ENCODE results near the gene CILP2.
A peak's percentile ranks its signal among the peaks of the same experiment; 100 is the strongest.

The CILP2 gene

GRCh38 chr19:19504754-19505668 is 33.1 kb upstream of the CILP2 start:
- no peak for DNase-seq (ENCODE audit: low spot score)

GRCh38 chr19:19505669-19506326 is 32.3 kb upstream of the CILP2 start:
- DNase-seq (ENCODE audit: low spot score) = no peak

GRCh38 chr19:19506592-19506991 is 31.5 kb upstream of the CILP2 start:
- no peak for DNase-seq (ENCODE audit: low spot score)

DNA sequence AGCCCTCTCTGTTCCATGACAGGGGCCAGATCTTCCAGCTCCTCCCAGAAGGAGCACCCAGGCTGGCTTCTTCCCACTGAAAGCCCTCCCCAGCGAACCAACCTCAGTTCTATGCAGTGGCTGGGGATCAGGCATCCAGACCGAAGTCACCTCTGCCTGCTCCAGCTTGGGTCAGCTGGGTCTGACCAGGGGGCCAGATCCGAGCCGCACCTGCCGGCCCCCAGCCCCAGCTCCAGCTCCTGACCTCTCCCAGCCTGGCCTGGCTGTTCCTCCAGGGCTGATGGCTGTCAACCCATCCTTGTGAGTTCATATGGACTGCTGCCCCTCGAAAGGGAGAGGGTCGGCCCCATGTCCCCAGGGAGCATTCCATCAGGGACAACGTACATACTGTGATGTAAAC is 30.7 kb upstream of the CILP2 start:
- no peak for DNase-seq (ENCODE audit: low spot score)

DNA sequence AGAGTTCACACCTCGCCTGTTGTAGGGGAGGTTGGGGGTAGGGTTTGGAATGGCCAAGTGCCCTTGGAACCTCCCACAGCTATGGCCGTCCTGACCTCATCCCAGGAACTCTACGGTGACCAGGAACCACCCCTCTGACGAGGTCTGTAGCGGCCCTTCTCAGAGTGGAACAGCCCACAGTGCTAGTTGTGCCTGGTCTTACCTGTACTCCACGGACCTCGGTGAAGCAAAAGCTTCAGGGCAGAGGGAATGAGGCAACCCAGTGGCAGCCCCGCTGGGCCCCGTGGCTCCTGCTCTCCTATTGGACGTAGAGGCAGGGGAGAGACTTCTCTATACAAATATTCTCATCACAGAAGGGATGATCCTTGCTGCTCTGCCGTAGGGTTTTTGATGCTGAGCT is 29.8 kb upstream of the CILP2 start:
- no peak for DNase-seq (ENCODE audit: low spot score)

DNA sequence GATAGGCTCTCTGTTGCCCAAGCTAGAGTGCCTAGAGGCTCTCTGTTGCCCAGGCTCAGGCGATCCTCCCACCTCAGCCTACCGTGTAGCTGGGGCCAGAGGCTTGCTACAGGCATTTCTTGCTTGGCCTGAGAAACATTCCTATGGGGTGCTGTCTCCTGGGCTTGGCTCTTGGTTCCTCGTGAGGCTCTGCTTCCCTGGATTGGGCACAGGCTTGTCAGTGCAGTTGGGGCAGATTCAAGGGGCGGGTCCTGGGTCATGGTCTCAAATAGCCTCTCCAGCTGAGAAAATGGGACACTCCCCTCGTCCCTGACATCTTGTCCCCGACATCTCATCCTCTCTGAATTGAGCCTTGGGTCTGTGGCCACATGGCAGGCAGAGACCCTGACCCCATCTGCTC is 27.6 kb upstream of the CILP2 start:
- no peak for DNase-seq (ENCODE audit: low spot score)

GRCh38 chr19:19513682-19514081 is 24.4 kb upstream of the CILP2 start:
- no peak for DNase-seq (ENCODE audit: low spot score)

- no peak for DNase-seq (ENCODE audit: low spot score)
Observed at GRCh38 chr19:19514215-19514657, 23.8 kb upstream of the CILP2 start.

GRCh38 chr19:19514881-19515641 is 23.0 kb upstream of the CILP2 start, which contains the start of gene TSSK6:
Gene TSSK6 (minus strand): TSS chr19:19515548. CDS start chr19:19515427, 121 bp downstream.
- no peak for DNase-seq (ENCODE audit: low spot score)

DNA sequence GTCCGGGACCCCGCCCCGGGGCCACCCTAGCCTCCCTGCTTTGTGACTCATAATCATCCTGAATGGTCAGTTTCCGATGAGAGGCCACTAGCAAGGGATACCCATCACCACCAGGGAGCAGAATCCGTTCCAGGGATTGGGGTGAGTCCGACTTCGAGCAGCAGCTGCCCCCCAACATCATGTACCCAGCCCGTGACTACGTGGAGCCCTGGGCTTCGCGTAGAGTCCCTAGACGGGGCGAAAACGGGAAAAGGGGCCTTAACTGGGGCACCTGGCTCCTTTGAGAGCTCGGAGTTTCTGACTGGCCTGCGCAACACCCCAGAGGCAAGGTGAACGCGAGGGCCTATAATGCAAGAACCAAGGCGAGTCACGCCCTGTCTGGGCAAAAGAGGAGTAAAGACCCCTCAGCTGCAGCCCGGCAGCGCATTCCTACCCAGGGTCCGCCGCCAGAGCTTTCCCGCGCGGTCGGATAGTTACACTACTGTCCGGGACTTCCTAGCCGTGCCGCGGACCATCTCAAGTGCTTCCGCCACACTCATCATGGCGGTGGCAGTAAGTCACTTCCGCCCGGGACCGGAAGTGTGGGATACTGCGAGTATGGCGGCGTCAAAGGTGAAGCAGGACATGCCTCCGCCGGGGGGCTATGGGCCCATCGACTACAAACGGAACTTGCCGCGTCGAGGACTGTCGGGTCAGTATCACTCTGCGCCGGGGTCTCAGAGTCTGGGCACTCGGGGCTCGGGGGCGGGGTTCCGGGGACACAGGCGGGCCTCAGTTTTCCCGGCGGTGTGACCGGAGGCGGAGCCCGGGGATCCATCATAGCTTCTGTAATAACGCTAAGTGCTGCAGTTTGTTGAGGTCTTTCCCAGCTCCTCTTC is 22.2 kb upstream of the CILP2 start, which contains the start of gene NDUFA13:
NDUFA13 (plus strand) TSS at position 584 of the 878 bp plus-strand sequence; CDS start at position 598, 14 bp downstream.
- peak; percentile 92 for DNase-seq (ENCODE audit: low spot score)

DNA sequence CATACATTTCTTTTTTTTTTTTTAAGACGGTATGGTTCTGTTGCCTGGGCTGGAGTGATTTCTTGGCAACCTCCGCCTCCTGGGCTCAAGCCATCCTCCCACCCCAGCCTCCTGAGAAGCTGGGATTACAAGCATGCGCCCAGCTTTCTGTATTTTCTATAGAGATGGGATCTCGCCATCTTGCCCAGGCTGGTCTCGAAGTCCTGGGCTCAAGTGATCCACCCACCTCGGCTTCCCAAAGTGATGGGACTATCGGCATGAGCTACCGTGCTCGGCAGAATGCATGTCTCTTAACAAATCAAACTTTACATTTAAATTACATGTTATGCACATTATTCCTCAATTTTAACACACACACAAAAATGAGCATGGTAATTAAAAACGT is 20.8 kb upstream of the CILP2 start:
- no peak for DNase-seq (ENCODE audit: low spot score)

GRCh38 chr19:19520989-19521388 is 17.1 kb upstream of the CILP2 start:
- DNase-seq (ENCODE audit: low spot score) = no peak

- DNase-seq (ENCODE audit: low spot score) = no peak
Observed at GRCh38 chr19:19523177-19523576, 14.9 kb upstream of the CILP2 start.

DNA sequence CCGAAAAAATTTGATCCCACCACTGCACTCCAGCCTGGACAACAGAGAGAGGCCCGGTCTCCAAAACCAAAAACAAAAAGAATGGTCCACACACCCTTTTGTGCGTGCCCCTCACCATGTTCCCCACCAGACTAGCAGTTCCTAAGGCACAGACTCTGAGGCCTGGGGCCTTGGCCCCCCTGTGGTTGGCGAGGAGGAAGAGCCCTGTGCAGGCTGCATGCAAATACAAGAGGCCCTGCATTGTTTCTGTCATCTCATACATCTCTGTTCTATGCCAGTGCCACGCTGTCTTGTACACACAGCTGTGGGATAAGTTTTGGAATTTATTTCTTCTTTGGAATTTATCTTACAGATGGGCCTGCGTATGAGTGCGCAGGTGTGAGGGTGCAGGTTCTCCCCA is 14.0 kb upstream of the CILP2 start:
- DNase-seq (ENCODE audit: low spot score) = no peak

DNA sequence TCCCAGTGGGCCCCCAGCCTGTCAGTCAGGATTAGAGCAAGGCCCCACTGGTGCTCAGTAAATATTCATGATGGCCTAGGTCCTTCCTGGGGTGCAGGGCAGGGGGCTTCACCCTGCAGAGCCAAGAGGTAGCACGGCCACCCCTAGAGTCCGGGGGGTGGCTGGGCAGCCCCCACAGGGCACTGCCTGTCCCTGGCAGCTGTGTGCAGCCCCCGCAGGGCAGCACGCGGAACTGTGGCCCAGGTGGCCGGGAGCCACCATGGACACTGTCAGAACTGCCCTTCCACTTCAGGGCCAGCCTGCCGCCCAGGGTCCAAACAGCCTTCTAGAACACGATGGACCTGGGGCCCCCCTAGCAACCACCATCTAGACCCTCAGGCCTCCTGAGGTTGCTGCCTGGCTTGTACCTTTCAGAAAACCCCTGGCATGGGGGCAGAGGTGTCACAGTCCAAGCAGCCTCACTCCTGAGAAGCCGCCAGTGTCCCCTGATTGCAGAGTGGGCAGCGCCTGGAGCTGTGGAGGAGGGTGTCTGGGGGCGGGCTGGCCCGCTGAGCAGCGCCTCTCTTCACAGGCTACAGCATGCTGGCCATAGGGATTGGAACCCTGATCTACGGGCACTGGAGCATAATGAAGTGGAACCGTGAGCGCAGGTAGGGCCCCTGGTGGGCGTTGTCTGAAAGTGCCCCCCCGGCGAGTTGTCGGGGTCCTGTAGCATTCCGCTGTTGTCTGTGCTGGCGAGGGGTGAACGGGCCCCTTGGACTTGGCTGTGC is 12.3 kb upstream of the CILP2 start:
- no peak for DNase-seq (ENCODE audit: low spot score)

DNA sequence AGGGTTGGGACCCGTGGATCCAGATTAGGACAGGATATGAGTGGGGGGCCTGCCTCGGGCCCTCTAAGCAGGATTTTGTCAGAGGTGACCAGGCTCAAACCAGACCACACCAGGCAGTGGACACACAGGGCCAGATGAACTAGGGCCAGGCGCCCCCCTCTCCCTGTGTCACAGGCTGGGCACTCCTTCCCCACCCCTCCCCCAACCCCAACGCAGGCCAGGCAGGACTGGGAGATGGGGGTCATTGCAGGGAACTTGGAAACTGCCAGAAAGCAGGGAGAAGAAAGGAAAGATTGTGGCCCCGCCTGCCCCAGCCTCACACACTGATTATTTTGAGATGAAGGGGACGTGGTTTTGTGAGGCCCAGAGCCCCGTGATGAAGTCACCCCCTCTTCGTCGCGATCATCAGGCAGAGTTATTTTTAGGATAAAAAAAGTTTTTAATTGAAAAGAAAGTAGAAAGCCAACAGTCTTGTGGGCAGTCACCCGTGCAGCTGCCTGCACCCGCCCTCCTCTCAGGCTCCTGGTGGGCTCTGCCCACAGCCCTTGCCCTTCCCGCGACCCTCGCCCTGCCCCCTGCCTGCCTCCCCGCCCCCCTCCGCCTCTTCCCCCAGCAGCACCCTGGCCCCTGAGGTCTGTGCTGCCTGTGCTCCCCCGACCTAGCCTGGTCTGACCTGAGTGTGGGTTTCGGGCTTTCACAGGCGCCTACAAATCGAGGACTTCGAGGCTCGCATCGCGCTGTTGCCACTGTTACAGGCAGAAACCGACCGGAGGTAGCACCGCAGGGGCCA is 11.3 kb upstream of the CILP2 start:
- no peak for DNase-seq (ENCODE audit: low spot score)

GRCh38 chr19:19527371-19527656 is 10.8 kb upstream of the CILP2 start:
- no peak for DNase-seq (ENCODE audit: low spot score)

GRCh38 chr19:19527674-19528625 is 10.1 kb upstream of the CILP2 start:
- no peak for DNase-seq (ENCODE audit: low spot score)
